GM12878 (cell line): ENCODE results near the gene CASK. TPM values are rescaled to one million over a fixed set of nuclear protein-coding genes. Genes with fewer than 3 reads are reported as not detected.

ENCODE experiments used
- ATAC-seq: fragments of 200-7000 bp; cut with Tn5 transposase; 3 replicates; pipeline ENCODE4 v1.9.1; 2020; ENCODE audit warnings: mild to moderate bottlenecking, moderate library complexity
- BruUV-seq: library from RNA; stranded (reverse); fragments of 400-500 nt; replicated peaks from 2 replicates; lab custom pipeline; 2021; lab: Mats Ljungman, UMichigan
- CTCF ChIA-PET: fragments of 300-600 bp; sonication (Branson Sonifier 250); formaldehyde crosslinking; extraction: SDS; loops from one replicate; lab custom pipeline; 2021; ENCODE audit warnings: inconsistent platforms; lab: Yijun Ruan, JAX
- POLR2A ChIA-PET: fragments of 350-600 bp; formaldehyde crosslinking; extraction: SDS; loops from one replicate; lab custom pipeline; 2021; ENCODE audit warnings: inconsistent platforms; lab: Charles Lee
- RAD21 ChIA-PET: fragments of 300-600 bp; sonication (Branson Sonifier 250); formaldehyde crosslinking; loops from one replicate; lab custom pipeline; 2023; ENCODE audit warnings: antibody characterized with exemption; ENCODE audit not compliant: unreplicated experiment; lab: Charles Lee
- SMC1A ChIA-PET: fragments of 300-600 bp; sonication (Branson Sonifier 250); formaldehyde crosslinking; loops from one replicate; lab custom pipeline; 2023; ENCODE audit not compliant: unreplicated experiment, uncharacterized antibody; lab: Charles Lee
- DNase-seq: peaks from one replicate; pipeline ENCODE4 v3.0.0-alpha.2; 2011; ENCODE audit warnings: low read depth, low spot score
- FAIRE-seq: peaks from 3 replicates; lab custom pipeline; 2011; peaks lifted over from hg19 to GRCh38; lab: Jason Lieb, UNC
- H2AFZ ChIP-seq: 2 replicates; pipeline ENCODE4 v1.6.0; 2011; ENCODE audit warnings: low read depth, low read length, control low read depth; ENCODE audit not compliant: control insufficient read depth
- H3K27ac ChIP-seq: 2 replicates; pipeline ENCODE4 v1.5.1; 2011; ENCODE audit warnings: control low read depth; ENCODE audit not compliant: control insufficient read depth, insufficient read depth
- H3K27me3 ChIP-seq, 2 experiments: replicated peaks in 1 of 2; 2 replicates each; pipeline versions ENCODE4 v1.6.0 to v1.6.1; 2011; ENCODE audit warnings: low read length in 1 of 2; ENCODE audit not compliant: control insufficient read depth in 2 of 2, insufficient read depth in 2 of 2
- H3K36me3 ChIP-seq, 2 experiments: 2 replicates each; pipeline ENCODE4 v1.5.1; 2011; ENCODE audit warnings: low read length in 1 of 2; ENCODE audit not compliant: control insufficient read depth in 2 of 2, insufficient read depth in 2 of 2
- H3K4me1 ChIP-seq: 2 replicates; pipeline ENCODE4 v1.6.1; 2011; ENCODE audit warnings: mild to moderate bottlenecking, low read length, moderate library complexity, mixed read lengths; ENCODE audit not compliant: control insufficient read depth, insufficient read depth
- H3K4me2 ChIP-seq: 2 replicates; pipeline ENCODE4 v1.6.0; 2011; ENCODE audit warnings: control low read depth; ENCODE audit not compliant: control insufficient read depth, insufficient read depth
- H3K4me3 ChIP-seq: fragments of 200-600 bp; sonication (generic); 2 replicates; pipeline ENCODE4 v1.5.1; 2016
- H3K79me2 ChIP-seq: 2 replicates; pipeline ENCODE4 v1.6.0; 2011; ENCODE audit warnings: low read length; ENCODE audit not compliant: control insufficient read depth, insufficient read depth
- H3K9ac ChIP-seq: 2 replicates; pipeline ENCODE4 v1.8.0; 2011; ENCODE audit warnings: low read length, control low read depth, mixed read lengths; ENCODE audit not compliant: control insufficient read depth, insufficient read depth
- H3K9me3 ChIP-seq: replicated peaks from 3 replicates; pipeline ENCODE4 v1.5.1; 2011; ENCODE audit warnings: mild to moderate bottlenecking, low read length; ENCODE audit not compliant: control insufficient read depth, insufficient read depth
- H4K20me1 ChIP-seq: 2 replicates; pipeline ENCODE4 v1.6.0; 2011; ENCODE audit not compliant: control insufficient read depth, insufficient read depth
- ELK1 ChIP-seq: IDR thresholded peaks from 2 replicates; pipeline ENCODE4 v1.6.1; 2012; ENCODE audit warnings: low read depth, low read length, improper control_type of control experiment
- GABPA ChIP-seq: IDR thresholded peaks from 2 replicates; pipeline ENCODE4 v1.6.1; 2014; ENCODE audit warnings: antibody characterized with exemption, low read depth, mild to moderate bottlenecking, inconsistent platforms
- HCFC1 ChIP-seq: fragments of 150-350 bp; IDR thresholded peaks from 2 replicates; pipeline ENCODE4 v1.6.1; 2014; ENCODE audit warnings: low read length
- NR2C2 ChIP-seq: IDR thresholded peaks from 2 replicates; pipeline ENCODE4 v1.6.1; 2011; ENCODE audit warnings: borderline replicate concordance, low read depth; ENCODE audit not compliant: control insufficient read depth, insufficient read length
- STAT3 ChIP-seq: IDR thresholded peaks from 2 replicates; pipeline ENCODE4 v1.6.1; 2011; ENCODE audit warnings: low read depth, low read length, improper control_type of control experiment
- USF1 ChIP-seq: IDR thresholded peaks from 2 replicates; pipeline ENCODE4 v1.6.1; 2011; ENCODE audit warnings: borderline replicate concordance, low read depth, mild to moderate bottlenecking, moderate library complexity, mixed read lengths, low read length; ENCODE audit not compliant: insufficient read depth; ENCODE audit errors: extremely low read length
- ZNF207 ChIP-seq: fragments of 450-650 bp; IDR thresholded peaks from 2 replicates; pipeline ENCODE4 v1.6.1; 2014; ENCODE audit warnings: antibody characterized with exemption, mild to moderate bottlenecking, borderline replicate concordance
- ZNF24 ChIP-seq: fragments of 450-650 bp; IDR thresholded peaks from 2 replicates; pipeline ENCODE4 v1.6.1; 2017; ENCODE audit warnings: antibody characterized with exemption, mild to moderate bottlenecking
- WGBS: methylation state at CpG from one replicate; pipeline ENCODE4 v1.1.6; 2016; ENCODE audit warnings: low lambda C conversion rate; ENCODE audit not compliant: insufficient replicate concordance, insufficient coverage; ENCODE audit errors: missing lambda C conversion rate; 5-methylcytosine and 5-hydroxymethylcytosine counted together
- in situ Hi-C: fragments of 300-500 bp; cut with MboI; formaldehyde crosslinking; loops from 9 replicates; pipeline ENCODE4 v1.14.3; 2018; ENCODE audit warnings: mixed read lengths
- intact Hi-C: fragments of 100-400 bp; cut with micrococcal nuclease; formaldehyde crosslinking; loops from one replicate; pipeline ENCODE4 v1.14.2; 2022; ENCODE audit not compliant: unreplicated experiment
- polyA plus RNA-seq, 11 experiments: library from polyadenylated mRNA; depleted of rRNA in 4 of 11; unstranded in 6 of 11; stranded (reverse) in 5 of 11; fragments of >200 nt; fragmentation: Nextera tagmentation in 4 of 11; fragmentation: Illumina TruSeq in 1 of 11; extraction: Ambion mirVana in 4 of 11; extraction: Trizol in 1 of 11; gene quantifications; 1 replicate in 1 of 11; 2 replicates in 10 of 11; pipeline versions ENCODE4 v1.2.1 to v1.2.3, GENCODE V29; 2011 to 2016; ENCODE audit warnings: inconsistent platforms in 2 of 11, missing spikeins in 2 of 11, low read depth in 1 of 11
- total RNA-seq, 4 experiments: library from RNA; depleted of rRNA in 3 of 4; stranded (reverse); fragments of >200 nt in 3 of 4; fragmentation: Illumina TruSeq in 1 of 4; extraction: Trizol in 1 of 4; gene quantifications; 2 replicates each; pipeline versions ENCODE4 v1.2.1 to v1.2.3, GENCODE V29; 2013 to 2021

The CASK gene
- total and polyA plus RNA-seq, 10 of the 15 experiments (the other 5 are each of a cell fraction or from before 2014, with no cell fraction given) = 0.60 to 45.9 (median 4.8) TPM

DNA sequence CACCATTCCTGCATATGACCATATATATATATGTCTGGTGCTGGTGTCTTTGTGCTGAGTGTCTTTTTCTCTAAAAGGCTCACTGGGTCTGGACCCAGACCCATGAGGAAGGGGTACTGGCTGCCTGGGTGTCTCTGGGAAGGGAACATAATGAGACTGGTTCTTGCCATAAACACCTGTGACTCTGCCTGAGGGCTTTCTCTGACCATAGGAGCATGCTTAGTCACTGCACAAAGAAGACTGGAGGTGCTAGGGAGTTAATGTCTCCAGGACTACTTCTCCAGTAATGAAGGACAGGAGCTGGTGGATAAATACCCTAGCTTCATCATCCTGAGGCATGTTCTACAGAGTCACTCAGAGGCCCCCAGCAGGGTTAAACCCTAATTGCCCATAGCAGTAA, 47.1 kb upstream of the CASK start:
- ChIA-PET POLR2A (no interaction called here), SMC1A (no interaction called here), CTCF (no interaction called here), RAD21 (no interaction called here)
- DNase-seq (no peak), FAIRE-seq (no peak), ATAC-seq (no peak)
- Histone ChIP-seq H3K36me3 (no peaks in the 10 kb centered on the region), H3K27me3 (no peaks in the 10 kb centered on the region), H3K4me2 (no peak overlapping the region), H3K9ac (no peak overlapping the region), H3K4me1 (no peaks in the 10 kb centered on the region), H3K27ac (no peak overlapping the region), H4K20me1 (no peaks in the 10 kb centered on the region), H3K79me2 (no peaks in the 10 kb centered on the region), H3K9me3 (no peaks in the 10 kb centered on the region), H3K4me3 (no peak overlapping the region), H2AFZ (no peak overlapping the region)
- intact Hi-C loops = no loop called here
- in situ Hi-C loops = no loop called here
- no peak for TF ChIP-seq ELK1
- no peak for TF ChIP-seq HCFC1
- no TSS peak for BruUV-seq

DNA sequence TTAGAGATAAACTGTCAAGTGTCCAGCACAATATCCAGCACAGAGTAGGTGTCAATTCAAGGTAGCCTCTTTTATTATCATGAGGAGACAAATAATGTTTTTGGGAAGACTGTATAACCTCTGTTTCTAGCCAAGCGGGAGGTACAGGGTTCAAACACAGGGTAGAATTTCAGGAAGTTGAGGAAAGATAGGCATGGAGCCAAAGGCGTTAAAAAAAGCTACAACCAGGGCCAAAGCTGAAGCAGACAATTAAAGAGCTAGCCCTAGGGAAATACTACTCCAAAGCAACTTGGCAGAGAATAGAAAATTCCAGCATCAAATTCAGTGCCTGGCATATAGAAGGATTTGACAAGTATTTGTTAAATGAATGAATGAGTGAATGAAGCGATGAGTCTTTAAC, 40.0 kb upstream of the CASK start:
- H3K4me1 ChIP-seq = no peaks in the 10 kb centered on the region
- no peaks in the 10 kb centered on the region for H4K20me1 ChIP-seq
- no peaks in the 10 kb centered on the region for H3K79me2 ChIP-seq
- POLR2A ChIA-PET = no interaction called here
- DNase-seq (no peak), FAIRE-seq (no peak), ATAC-seq (no peak)
- H2AFZ ChIP-seq = no peak overlapping the region
- in situ Hi-C loops (no loop called here), intact Hi-C loops (no loop called here)
- H3K9me3 ChIP-seq = no peaks in the 10 kb centered on the region
- no peaks in the 10 kb centered on the region for H3K27me3 ChIP-seq
- H3K27ac ChIP-seq = no peak overlapping the region
- no peak overlapping the region for H3K4me3 ChIP-seq
- TF ChIP-seq ZNF24 (no peak), ZNF207 (no peak), USF1 (no peak), NR2C2 (no peak), STAT3 (no peak), GABPA (no peak)
- H3K36me3 ChIP-seq = no peaks in the 10 kb centered on the region
- RAD21 ChIA-PET = no interaction called here
- H3K4me2 ChIP-seq = no peak overlapping the region
- SMC1A ChIA-PET = no interaction called here
- no peak overlapping the region for H3K9ac ChIP-seq
- CTCF ChIA-PET = interaction anchor here (0.5 to 0.9 kb wide), 2 partner anchors 18 to 100 kb away, joined by 3 read pairs; no protein-coding TSS in a partner anchor
- no TSS peak for BruUV-seq
- 70% methylated on average over 3 of the region's 3 CpGs for WGBS
